Mammary epithelial cell (primary cell): Measurements from ENCODE around the gene ST3GAL2.

Experiments used
- EZH2 ChIP-seq: IDR thresholded peaks from 2 replicates; pipeline ENCODE4 v1.6.1; 2012; ENCODE audit warnings: low read length, inconsistent platforms, borderline replicate concordance
- TF ChIP-seq, protein P1 (sequence below), 2 donors: IDR thresholded peaks in 1 of 2; conservative IDR thresholded peaks in 1 of 2; 2 replicates each; pipeline ENCODE4 v1.5.1; 2011 to 2012; ENCODE audit warnings: inconsistent platforms in 2 of 2, low read length in 2 of 2, mild to moderate bottlenecking in 2 of 2, control low read depth in 1 of 2, low read depth in 1 of 2; ENCODE audit not compliant: insufficient read depth in 1 of 2; ENCODE audit errors: extremely low read depth in 1 of 2

DNA sequence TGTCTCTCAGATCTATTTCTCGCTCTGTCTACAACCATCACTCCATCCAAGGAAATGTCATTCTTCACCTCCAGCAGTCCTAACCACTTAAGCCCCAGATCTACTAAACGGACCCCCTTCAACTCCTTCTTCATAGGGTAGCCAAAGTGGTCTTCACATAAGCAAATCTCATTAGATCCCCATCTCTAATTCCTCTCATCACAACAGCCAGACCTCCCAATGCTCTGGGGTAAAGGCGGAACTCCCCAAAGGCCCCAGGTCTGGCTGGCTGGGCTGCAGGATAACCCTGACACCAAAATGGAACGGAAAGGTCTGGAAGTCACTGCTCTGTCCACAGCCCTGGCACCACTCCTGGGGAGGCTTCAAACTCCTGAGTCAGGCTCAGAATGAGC lies 11.1 kb downstream of the ST3GAL2 start:
- TF ChIP-seq, protein P1, sequence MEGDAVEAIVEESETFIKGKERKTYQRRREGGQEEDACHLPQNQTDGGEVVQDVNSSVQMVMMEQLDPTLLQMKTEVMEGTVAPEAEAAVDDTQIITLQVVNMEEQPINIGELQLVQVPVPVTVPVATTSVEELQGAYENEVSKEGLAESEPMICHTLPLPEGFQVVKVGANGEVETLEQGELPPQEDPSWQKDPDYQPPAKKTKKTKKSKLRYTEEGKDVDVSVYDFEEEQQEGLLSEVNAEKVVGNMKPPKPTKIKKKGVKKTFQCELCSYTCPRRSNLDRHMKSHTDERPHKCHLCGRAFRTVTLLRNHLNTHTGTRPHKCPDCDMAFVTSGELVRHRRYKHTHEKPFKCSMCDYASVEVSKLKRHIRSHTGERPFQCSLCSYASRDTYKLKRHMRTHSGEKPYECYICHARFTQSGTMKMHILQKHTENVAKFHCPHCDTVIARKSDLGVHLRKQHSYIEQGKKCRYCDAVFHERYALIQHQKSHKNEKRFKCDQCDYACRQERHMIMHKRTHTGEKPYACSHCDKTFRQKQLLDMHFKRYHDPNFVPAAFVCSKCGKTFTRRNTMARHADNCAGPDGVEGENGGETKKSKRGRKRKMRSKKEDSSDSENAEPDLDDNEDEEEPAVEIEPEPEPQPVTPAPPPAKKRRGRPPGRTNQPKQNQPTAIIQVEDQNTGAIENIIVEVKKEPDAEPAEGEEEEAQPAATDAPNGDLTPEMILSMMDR (conservative IDR thresholded peaks at IDR 0.05 in 1 of 2, IDR thresholded peaks at IDR 0.05 in 1 of 2; ENCODE audit: extremely low read depth in 1 of 2, insufficient read depth in 1 of 2, low read depth in 1 of 2, low read length in 2 of 2) = no peak
- no peak for TF ChIP-seq EZH2
